Duodenal mucosa (tissue), 2 donors: ENCODE data around the gene TOR1AIP2.
A peak's percentile ranks its signal among the peaks of the same experiment; 100 is the strongest.

Experiments
- H3K27ac ChIP-seq: one replicate; pipeline ENCODE4 v1.7.0; 2013; ENCODE audit warnings: low read depth, low read length
- H3K27me3 ChIP-seq, 2 donors: one replicate each; pipeline ENCODE4 v1.7.0; 2013; ENCODE audit warnings: low read length in 2 of 2, control low read depth in 1 of 2; ENCODE audit not compliant: insufficient read depth in 2 of 2, control insufficient read depth in 1 of 2
- H3K36me3 ChIP-seq, 2 donors: one replicate each; pipeline ENCODE4 v1.7.0; 2013; ENCODE audit warnings: low read length in 2 of 2, control low read depth in 1 of 2; ENCODE audit not compliant: insufficient read depth in 2 of 2, control insufficient read depth in 1 of 2
- H3K4me1 ChIP-seq, 2 donors: one replicate each; pipeline ENCODE4 v1.7.0; 2013; ENCODE audit warnings: low read length in 2 of 2, control low read depth in 1 of 2; ENCODE audit not compliant: insufficient read depth in 2 of 2, control insufficient read depth in 1 of 2
- H3K4me3 ChIP-seq, 2 donors: one replicate each; pipeline ENCODE4 v1.7.0; 2013; ENCODE audit warnings: low read length in 2 of 2, low read depth in 1 of 2
- H3K9ac ChIP-seq, 2 donors: one replicate each; pipeline ENCODE4 v1.7.0; 2013; ENCODE audit warnings: low read length in 2 of 2, low read depth in 1 of 2
- H3K9me3 ChIP-seq, 2 donors: one replicate each; pipeline ENCODE4 v1.7.0; 2013; ENCODE audit warnings: low read length in 2 of 2, control low read depth in 1 of 2; ENCODE audit not compliant: control insufficient read depth in 1 of 2

The TOR1AIP2 gene

GRCh38 chr1:179877586-179878265 lies at the start of gene TOR1AIP2:
TOR1AIP2 (minus strand) TSS chr1:179877803; CDS start chr1:179852665, 25,138 bp downstream.
- peak within 1 kb of the TSS; percentile 50 for H3K27ac ChIP-seq
- H3K27me3 ChIP-seq = no peaks in the 10 kb centered on the region
- no peaks in the 10 kb centered on the region for H3K9me3 ChIP-seq
- H3K36me3 ChIP-seq = no peaks in the 10 kb centered on the region
- peaks cover 30 to 44% of the 10 kb centered on the region in 2 donors for H3K4me1 ChIP-seq
- H3K9ac ChIP-seq = peak within 1 kb of the TSS; percentile 84 to 90
- H3K4me3 ChIP-seq = peak within 1 kb of the TSS; percentile 89 to 90

- Histone ChIP-seq H3K9me3 (no peaks in the 10 kb centered on the region), H3K4me1 (peaks cover 7% of the 10 kb centered on the region in 2 donors), H3K36me3 (peaks cover 0 to 4% of the 10 kb centered on the region in 2 donors), H3K4me3 (no peak overlapping the region), H3K27ac (no peak overlapping the region), H3K9ac (no peak overlapping the region), H3K27me3 (no peaks in the 10 kb centered on the region)
These were observed 49.2 kb upstream of the TOR1AIP2 start for GRCh38 chr1:179926850-179927205.

- H3K27me3 ChIP-seq = no peaks in the 10 kb centered on the region
- peaks cover under 1 to 7% of the 10 kb centered on the region in 2 donors for H3K4me1 ChIP-seq
- H3K36me3 ChIP-seq = peaks cover 0 to 4% of the 10 kb centered on the region in 2 donors
- H3K9ac ChIP-seq = no peak overlapping the region
- H3K9me3 ChIP-seq = no peaks in the 10 kb centered on the region
- H3K4me3 ChIP-seq = no peak overlapping the region
- H3K27ac ChIP-seq = no peak overlapping the region
These were observed 48.6 kb upstream of the TOR1AIP2 start for GRCh38 chr1:179925922-179926849.

- Histone ChIP-seq H3K27ac (no peak overlapping the region), H3K27me3 (no peaks in the 10 kb centered on the region), H3K36me3 (peaks cover 0 to 4% of the 10 kb centered on the region in 2 donors), H3K9ac (no peak overlapping the region), H3K9me3 (no peaks in the 10 kb centered on the region), H3K4me1 (peaks cover 0 to 4% of the 10 kb centered on the region in 2 donors), H3K4me3 (no peak overlapping the region)
These were observed 47.7 kb upstream of the TOR1AIP2 start for GRCh38 chr1:179925302-179925701.

GRCh38 chr1:179924268-179924667 lies 46.7 kb upstream of the TOR1AIP2 start:
- Histone ChIP-seq H3K27me3 (no peaks in the 10 kb centered on the region), H3K4me1 (no peaks in the 10 kb centered on the region), H3K27ac (no peak overlapping the region), H3K9ac (no peak overlapping the region), H3K4me3 (no peak overlapping the region), H3K36me3 (peaks cover under 1 to 7% of the 10 kb centered on the region in 2 donors), H3K9me3 (no peaks in the 10 kb centered on the region)

GRCh38 chr1:179923029-179923428 lies 45.4 kb upstream of the TOR1AIP2 start:
- Histone ChIP-seq H3K27ac (no peak overlapping the region), H3K4me1 (no peaks in the 10 kb centered on the region), H3K27me3 (no peaks in the 10 kb centered on the region), H3K9me3 (no peaks in the 10 kb centered on the region), H3K9ac (no peak overlapping the region), H3K4me3 (no peak overlapping the region), H3K36me3 (peaks cover 9 to 18% of the 10 kb centered on the region in 2 donors)

GRCh38 chr1:179921981-179922872 lies 44.6 kb upstream of the TOR1AIP2 start:
- Histone ChIP-seq H3K4me3 (no peak overlapping the region), H3K27ac (no peak overlapping the region), H3K27me3 (no peaks in the 10 kb centered on the region), H3K36me3 (peaks cover 17 to 26% of the 10 kb centered on the region in 2 donors), H3K9me3 (no peaks in the 10 kb centered on the region), H3K9ac (no peak overlapping the region), H3K4me1 (no peaks in the 10 kb centered on the region)

GRCh38 chr1:179921472-179921871 lies 43.9 kb upstream of the TOR1AIP2 start:
- H3K4me1 ChIP-seq = no peaks in the 10 kb centered on the region
- H3K27ac ChIP-seq = no peak overlapping the region
- peaks cover 18 to 26% of the 10 kb centered on the region in 2 donors for H3K36me3 ChIP-seq
- no peaks in the 10 kb centered on the region for H3K27me3 ChIP-seq
- H3K9me3 ChIP-seq = no peaks in the 10 kb centered on the region
- no peak overlapping the region for H3K9ac ChIP-seq
- no peak overlapping the region for H3K4me3 ChIP-seq

- H3K4me1 ChIP-seq = no peaks in the 10 kb centered on the region
- H3K9ac ChIP-seq = no peak overlapping the region
- peaks cover 22 to 48% of the 10 kb centered on the region in 2 donors for H3K36me3 ChIP-seq
- H3K27ac ChIP-seq = no peak overlapping the region
- H3K27me3 ChIP-seq = no peaks in the 10 kb centered on the region
- H3K9me3 ChIP-seq = no peaks in the 10 kb centered on the region
- H3K4me3 ChIP-seq = no peak overlapping the region
These were observed 40.2 kb upstream of the TOR1AIP2 start for GRCh38 chr1:179917601-179918429.
